Measurements from ENCODE around the gene SGO2.
"Not testable (repeated sequence)": the region's sequence is repeated elsewhere in the genome, so short reads cannot be mapped to it uniquely, and the experiment has no call there.

SGO2 gene

DNA sequence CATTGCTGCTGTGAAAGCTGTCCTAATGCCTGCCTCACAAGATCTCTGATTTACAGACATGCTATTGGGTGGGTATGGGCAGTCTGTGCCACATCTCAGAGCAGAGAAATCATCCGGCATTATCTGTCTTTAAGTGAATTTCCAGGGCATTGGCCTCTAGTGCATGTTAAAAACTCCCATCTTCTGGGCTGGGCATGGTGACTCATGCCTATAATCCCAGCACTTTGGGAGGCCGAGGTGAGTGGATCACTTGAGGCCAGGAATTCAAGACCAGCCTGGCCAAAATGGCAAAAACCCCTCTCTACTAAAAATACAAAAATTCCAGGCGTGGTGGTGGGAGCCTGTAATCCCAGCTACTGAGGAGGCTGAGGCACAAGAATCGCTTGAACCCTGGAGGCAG lies 102.5 kb downstream of the SGO2 start:
- H3K27ac ChIP-seq (ENCODE audit: low read depth in 2 of 2, low read length in 2 of 2); H3K4me1 ChIP-seq (ENCODE audit: control insufficient read depth in 2 of 2, insufficient read depth in 2 of 2, low read length in 2 of 2); H3K9ac ChIP-seq (ENCODE audit: low read depth in 1 of 2, low read length in 2 of 2); H3K9me3 ChIP-seq (ENCODE audit: control insufficient read depth in 2 of 2, low read length in 2 of 2); H3K36me3 ChIP-seq (ENCODE audit: control insufficient read depth in 2 of 2, insufficient read depth in 2 of 2, low read length in 2 of 2); H3K27me3 ChIP-seq (ENCODE audit: control insufficient read depth in 2 of 2, insufficient read depth in 2 of 2, low read length in 2 of 2); H3K4me3 ChIP-seq (ENCODE audit: low read length in 2 of 2): not testable (repeated sequence)

DNA sequence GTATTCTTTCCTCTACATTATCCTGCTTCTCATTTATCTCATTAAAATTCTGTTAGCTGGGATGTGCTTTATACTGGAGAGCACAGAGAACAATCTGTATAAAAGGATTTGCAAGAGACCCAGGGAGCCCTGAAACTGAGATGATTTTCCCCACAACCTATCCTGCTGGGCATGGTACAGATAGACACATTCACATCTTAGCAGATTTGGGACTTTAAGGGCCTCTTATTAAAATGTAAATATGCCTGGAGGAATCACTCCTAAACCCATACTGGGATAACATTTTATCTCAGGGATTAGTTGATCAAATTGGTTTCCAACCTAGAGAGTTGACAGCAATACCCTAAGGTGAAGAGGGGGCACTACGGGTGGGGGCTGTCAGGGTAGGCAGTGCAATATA lies 105.3 kb downstream of the SGO2 start:
- Histone ChIP-seq H3K4me3 (ENCODE audit: low read length in 2 of 2) (no peak overlapping the region), H3K4me1 (ENCODE audit: control insufficient read depth in 2 of 2, insufficient read depth in 2 of 2, low read length in 2 of 2) (no peaks in the 10 kb centered on the region), H3K27ac (ENCODE audit: low read depth in 2 of 2, low read length in 2 of 2) (no peak overlapping the region), H3K9ac (ENCODE audit: low read depth in 1 of 2, low read length in 2 of 2) (no peak overlapping the region), H3K9me3 (ENCODE audit: control insufficient read depth in 2 of 2, low read length in 2 of 2) (no peaks in the 10 kb centered on the region), H3K27me3 (ENCODE audit: control insufficient read depth in 2 of 2, insufficient read depth in 2 of 2, low read length in 2 of 2) (no peaks in the 10 kb centered on the region), H3K36me3 (ENCODE audit: control insufficient read depth in 2 of 2, insufficient read depth in 2 of 2, low read length in 2 of 2) (no peaks in the 10 kb centered on the region)

Measured in mucosa of rectum (tissue), 2 donors.